Left cardiac atrium (tissue), 4 donors: Measurements from ENCODE around the gene ANKRD36. TPM values are rescaled to one million over a fixed set of nuclear protein-coding genes. Genes with fewer than 3 reads are reported as not detected.
"Not testable (repeated sequence)": the region's sequence is repeated elsewhere in the genome, so short reads cannot be mapped to it uniquely, and the experiment has no call there.

Source experiments
- ATAC-seq, 2 donors: fragments of 200-7000 bp; cut with Tn5 transposase; one replicate each; pipeline ENCODE4 v1.9.1; 2020; ENCODE audit warnings: mild to moderate bottlenecking in 2 of 2, moderate library complexity in 2 of 2
- DNase-seq: peaks from one replicate; pipeline ENCODE4 v3.0.0-alpha.2; 2020
- intact Hi-C, 2 donors: fragments of 100-400 bp; cut with DNase I; formaldehyde crosslinking; loops; one replicate each; pipeline versions ENCODE4 v1.14.1 to v1.15.1; 2022 to 2023
- total RNA-seq, 2 donors: library from RNA; stranded (reverse); fragmentation: NEBNext Ultra II Directional; extraction: Animal tissue kit (Norgen Biotek cat#: 25700); gene quantifications; one replicate each; pipeline ENCODE4 v1.2.1, GENCODE V29; 2021
- donor health status: DM: no; HTN: yes; CAD: no.
- donor health status: DM: no; HTN: yes; CAD: no; lungs with severe emphysema.
- donor health status: DM: yes; HTN: yes; CAD: no.
- donor health status: Dilated cardiomyopathy.

ANKRD36 gene
- total RNA-seq, 2 donors from 2014 or later: 5.7 to 9.7 TPM

DNA sequence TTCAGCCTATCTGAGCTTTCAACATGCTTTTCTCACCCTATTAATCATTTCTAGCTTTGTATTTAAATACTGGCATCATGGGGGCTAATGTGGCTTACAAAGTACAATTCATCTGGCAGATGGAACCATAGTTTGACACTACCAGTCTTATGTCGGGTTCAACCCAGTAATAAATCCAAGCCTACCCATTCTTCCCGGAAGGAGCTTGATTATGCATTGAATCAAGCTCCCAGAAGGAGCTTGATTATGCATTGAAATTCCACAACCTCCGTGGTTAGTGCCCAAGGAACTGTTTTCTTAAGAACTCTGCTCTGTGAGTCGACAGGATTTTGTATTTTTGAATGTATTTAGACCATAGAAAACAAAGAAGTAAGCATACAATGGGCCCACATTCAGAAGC is 148.2 kb downstream of the ANKRD36 start:
- intact Hi-C loops, DNase-seq, ATAC-seq: not testable (repeated sequence)

DNA sequence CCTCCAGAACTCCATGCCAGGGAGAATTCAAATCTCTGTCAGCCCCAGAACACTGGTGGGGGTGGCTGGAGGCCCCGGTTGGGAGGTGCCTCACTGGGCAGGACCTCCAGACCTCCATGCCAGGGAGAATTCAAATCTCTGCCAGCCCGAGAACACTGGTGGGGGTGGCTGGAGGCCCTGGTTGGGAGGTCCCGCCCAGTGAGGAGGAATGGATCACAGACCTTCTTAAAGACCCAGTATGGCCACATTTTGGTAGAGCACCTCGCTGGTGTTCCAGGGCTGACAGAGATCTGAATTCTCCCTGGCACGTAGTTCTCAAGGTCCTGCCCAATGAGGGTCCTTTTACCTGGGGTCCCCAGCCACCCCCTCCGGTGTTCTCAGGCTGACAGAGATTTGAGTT is 153.5 kb downstream of the ANKRD36 start:
- intact Hi-C loops, ATAC-seq, DNase-seq: not testable (repeated sequence)

DNA sequence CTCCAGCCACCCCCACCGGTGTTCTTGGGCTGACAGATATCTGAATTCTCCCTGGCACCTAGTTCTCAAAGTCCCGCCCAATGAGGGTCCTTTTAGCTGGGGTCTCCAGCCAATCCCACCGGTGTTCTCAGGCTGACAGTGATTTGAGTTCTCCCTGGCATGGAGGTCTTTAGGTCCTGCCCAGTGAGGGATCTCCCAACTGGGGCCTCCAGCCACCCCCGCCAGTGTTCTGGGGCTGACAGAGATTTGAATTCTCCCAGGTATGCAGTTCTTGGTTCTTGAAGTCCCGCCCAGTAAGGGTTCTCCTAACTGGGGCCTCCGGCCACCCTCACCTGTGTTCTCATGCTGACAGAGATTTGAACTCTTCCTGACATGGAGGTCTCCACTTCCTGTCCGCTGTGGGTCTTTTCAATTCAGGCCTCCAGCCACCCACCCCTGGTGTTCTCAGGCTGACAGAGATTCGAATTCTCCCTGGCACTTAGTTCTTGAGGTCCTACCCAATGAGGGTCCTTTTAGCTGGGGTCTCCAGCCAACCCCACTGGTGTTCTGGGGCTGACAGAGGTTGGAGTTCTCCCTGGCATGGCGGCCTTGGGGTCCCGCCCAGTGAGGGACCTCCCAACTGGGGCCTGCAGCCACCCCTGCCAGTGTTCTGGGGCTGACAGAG is 154.6 kb downstream of the ANKRD36 start:
- no peak for ATAC-seq
- intact Hi-C loops: no loop called here
- peak; percentile 18 for DNase-seq

DNA sequence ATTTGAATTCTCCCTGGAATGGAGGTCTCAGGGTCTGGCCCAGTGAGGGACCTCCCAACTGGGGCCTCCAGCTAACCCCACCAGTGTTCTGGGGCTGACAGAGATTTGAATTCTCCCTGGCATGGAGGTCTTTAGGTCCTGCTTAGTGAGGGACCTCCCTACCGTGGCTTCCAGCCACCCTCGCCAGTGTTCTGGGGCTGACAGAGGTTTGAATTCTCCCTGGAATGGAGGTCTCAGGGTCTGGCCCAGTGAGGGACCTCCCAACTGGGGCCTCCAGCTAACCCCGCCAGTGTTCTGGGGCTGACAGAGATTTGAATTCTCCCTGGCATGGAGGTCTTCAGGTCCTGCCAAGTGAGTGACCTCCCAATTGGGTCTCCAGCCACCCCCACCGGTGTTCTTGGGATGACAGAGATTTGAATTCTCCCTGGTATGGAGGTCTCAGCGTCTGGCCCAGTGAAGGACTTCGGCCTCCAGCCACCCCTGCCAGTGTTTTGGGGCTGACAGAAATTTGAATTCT is 155.2 kb downstream of the ANKRD36 start:
- intact Hi-C loops, DNase-seq, ATAC-seq: not testable (repeated sequence)

DNA sequence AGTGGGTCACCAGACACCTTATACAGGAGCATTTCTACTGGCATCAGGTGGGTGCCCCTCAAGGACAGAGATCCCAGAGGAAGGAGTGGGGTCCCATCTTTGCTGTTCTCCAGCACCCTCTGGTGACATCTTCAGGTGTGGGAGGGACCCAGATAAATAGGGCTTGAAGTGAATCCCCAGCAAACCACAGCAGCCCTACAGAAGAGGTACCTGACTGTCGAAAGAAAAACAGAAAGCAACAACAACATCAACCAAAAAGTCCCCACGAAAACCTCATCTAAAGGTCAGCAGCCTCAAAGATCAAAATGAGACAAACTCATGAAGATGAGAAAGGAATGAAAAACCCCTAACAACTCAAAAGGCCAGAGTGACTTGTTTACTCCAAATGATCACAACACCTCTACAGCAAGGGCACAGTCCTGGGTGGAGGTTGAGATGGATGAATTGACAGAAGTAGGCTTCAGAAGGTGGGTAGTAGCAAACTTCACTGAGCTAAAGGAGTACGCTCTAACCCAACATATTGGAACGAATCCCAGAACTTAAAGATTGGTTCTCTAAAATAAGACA is 163.4 kb downstream of the ANKRD36 start:
- intact Hi-C loops, DNase-seq, ATAC-seq: not testable (repeated sequence)

DNA sequence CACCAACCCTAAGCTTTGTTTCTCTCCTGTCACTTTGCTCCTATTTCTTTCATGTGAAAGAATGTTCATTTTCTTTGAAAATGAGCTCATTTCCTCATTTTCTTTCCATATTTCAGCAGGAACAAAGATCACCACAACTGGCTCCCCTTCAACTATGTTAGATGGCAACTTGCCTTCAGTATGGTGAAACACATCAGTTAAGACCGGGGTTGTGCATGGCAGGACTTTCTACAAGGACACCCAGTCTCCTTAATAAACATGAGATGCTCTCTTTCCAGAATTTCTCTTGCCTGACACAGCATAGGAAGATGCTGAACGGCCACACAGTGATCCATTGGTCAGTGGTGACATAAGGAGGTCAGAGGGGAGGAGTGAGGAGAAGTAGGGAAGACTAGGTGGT is 172.2 kb downstream of the ANKRD36 start:
- DNase-seq, intact Hi-C loops: not testable (repeated sequence)
- ATAC-seq: peak in 1 of 2 donors; percentile 78

DNA sequence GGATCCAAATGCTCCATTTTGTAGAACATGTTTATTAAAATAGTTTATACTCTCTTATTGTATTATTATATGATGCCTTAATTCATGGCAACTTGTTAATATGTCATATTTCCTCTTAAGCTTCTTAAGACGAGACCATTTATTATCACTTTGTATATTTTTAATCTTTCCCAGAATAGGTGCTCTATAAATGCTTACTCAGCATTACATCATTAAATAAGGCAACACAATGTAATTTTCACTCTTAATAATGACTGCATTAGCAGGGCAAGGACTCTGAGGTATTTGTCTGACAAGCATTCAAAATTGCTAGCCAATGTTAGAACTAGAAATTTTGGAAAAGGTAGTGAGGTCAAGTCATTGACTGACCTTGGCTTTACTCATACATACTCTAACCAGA is 180.7 kb downstream of the ANKRD36 start:
- DNase-seq, ATAC-seq, intact Hi-C loops: not testable (repeated sequence)

Other genes with a start within 250 kb of the ANKRD36 start
- gene SEMA4C, start 243.1 kb upstream of the ANKRD36 start, total RNA-seq: 10 to 100 TPM; 22.1 to 24.8 TPM
- under 1 TPM in 1 of 2 donors, not detected in 1; 0.44 TPM for gene FAM178B, start 126.6 kb upstream of the ANKRD36 start, total RNA-seq
- 10 to 100 TPM; 23.9 to 25.5 TPM for gene FAHD2B, start 18.3 kb upstream of the ANKRD36 start, total RNA-seq